Peyer's patch (tissue), 4 donors: ENCODE measurements around the gene ZNF330. TPM values are rescaled to one million over a fixed set of nuclear protein-coding genes. Genes with fewer than 3 reads are reported as not detected.

Source experiments
- DNase-seq, 3 donors: peaks; one replicate each; pipeline ENCODE4 v3.0.0-alpha.2; 2017 to 2019
- H3K27ac ChIP-seq, 4 donors: fragments of 200-600 bp; sonication (generic); one replicate each; pipeline ENCODE4 v1.5.1; 2016 to 2019
- H3K27me3 ChIP-seq, 2 donors: fragments of 200-600 bp; sonication (generic); one replicate each; pipeline ENCODE4 v1.5.1; 2019
- H3K36me3 ChIP-seq, 3 donors: fragments of 200-600 bp; sonication (generic); one replicate each; pipeline ENCODE4 v1.5.1; 2016 to 2019
- H3K4me1 ChIP-seq, 4 donors: fragments of 200-600 bp; sonication (generic); one replicate each; pipeline ENCODE4 v1.5.1; 2016 to 2019
- H3K4me3 ChIP-seq, 4 donors: fragments of 200-600 bp; sonication (generic); 1 replicate in 3 of 4; 2 replicates in 1 of 4; pipeline ENCODE4 v1.5.1; 2016 to 2019; ENCODE audit warnings: mild to moderate bottlenecking in 1 of 4
- H3K9me3 ChIP-seq, 4 donors: fragments of 200-600 bp; sonication (generic); one replicate each; pipeline ENCODE4 v1.5.1; 2016 to 2019; ENCODE audit warnings: mild to moderate bottlenecking in 1 of 4
- POLR2A ChIP-seq, 2 donors: fragments of 450-650 bp; IDR thresholded peaks; one replicate each; pipeline ENCODE4 v1.5.1; 2017; ENCODE audit warnings: antibody characterized with exemption in 2 of 2, mild to moderate bottlenecking in 2 of 2, moderate library complexity in 2 of 2
- total RNA-seq, 4 donors: library from RNA; depleted of rRNA; stranded (reverse); fragments of >200 nt; gene quantifications; one replicate each; pipeline ENCODE4 v1.1.0, GENCODE V29; 2016
- TF ChIP-seq, protein P1 (sequence below), 6 experiments: fragments of 450-650 bp in 4 of 6; fragments of 200-600 bp in 2 of 6; sonication (generic) in 1 of 6; IDR thresholded peaks; one replicate each; pipeline ENCODE4 v1.5.1; 2017 to 2019; ENCODE audit warnings: antibody characterized with exemption in 6 of 6, mild to moderate bottlenecking in 3 of 6, moderate library complexity in 1 of 6

ZNF330 gene
- total RNA-seq, 4 donors from 2014 or later = 10.9 to 56.9 (median 20.5) TPM

DNA sequence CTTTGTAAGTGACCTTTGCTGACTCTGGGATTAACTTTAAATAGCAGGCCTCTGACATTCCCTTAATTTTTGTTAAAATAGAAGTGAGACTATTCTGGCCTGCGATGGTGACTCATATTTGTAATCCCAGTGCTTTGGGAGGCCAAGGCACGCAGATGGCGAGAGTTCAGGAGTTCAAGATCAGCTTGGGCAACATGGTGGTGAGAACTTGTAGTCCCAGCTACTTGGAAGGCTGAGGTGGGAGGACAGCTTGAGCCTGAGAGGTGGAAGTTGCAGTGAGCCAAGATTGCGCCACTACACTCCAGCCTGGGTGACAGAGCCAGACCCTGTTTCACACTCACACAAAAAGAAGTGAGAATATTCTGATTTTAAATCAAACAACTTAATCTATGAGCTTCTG is 27.3 kb downstream of the ZNF330 start:
- no peaks in the 10 kb centered on the region for H3K9me3 ChIP-seq
- no peak overlapping the region for H3K27ac ChIP-seq
- H3K4me3 ChIP-seq = no peak overlapping the region
- no peaks in the 10 kb centered on the region for H3K4me1 ChIP-seq
- no peak for TF ChIP-seq POLR2A (IDR thresholded peaks at IDR 0.05)
- TF ChIP-seq, protein P1, sequence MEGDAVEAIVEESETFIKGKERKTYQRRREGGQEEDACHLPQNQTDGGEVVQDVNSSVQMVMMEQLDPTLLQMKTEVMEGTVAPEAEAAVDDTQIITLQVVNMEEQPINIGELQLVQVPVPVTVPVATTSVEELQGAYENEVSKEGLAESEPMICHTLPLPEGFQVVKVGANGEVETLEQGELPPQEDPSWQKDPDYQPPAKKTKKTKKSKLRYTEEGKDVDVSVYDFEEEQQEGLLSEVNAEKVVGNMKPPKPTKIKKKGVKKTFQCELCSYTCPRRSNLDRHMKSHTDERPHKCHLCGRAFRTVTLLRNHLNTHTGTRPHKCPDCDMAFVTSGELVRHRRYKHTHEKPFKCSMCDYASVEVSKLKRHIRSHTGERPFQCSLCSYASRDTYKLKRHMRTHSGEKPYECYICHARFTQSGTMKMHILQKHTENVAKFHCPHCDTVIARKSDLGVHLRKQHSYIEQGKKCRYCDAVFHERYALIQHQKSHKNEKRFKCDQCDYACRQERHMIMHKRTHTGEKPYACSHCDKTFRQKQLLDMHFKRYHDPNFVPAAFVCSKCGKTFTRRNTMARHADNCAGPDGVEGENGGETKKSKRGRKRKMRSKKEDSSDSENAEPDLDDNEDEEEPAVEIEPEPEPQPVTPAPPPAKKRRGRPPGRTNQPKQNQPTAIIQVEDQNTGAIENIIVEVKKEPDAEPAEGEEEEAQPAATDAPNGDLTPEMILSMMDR (IDR thresholded peaks at IDR 0.05) = no peak
- H3K27me3 ChIP-seq = no peaks in the 10 kb centered on the region
- no peaks in the 10 kb centered on the region for H3K36me3 ChIP-seq
- no peak for DNase-seq

DNA sequence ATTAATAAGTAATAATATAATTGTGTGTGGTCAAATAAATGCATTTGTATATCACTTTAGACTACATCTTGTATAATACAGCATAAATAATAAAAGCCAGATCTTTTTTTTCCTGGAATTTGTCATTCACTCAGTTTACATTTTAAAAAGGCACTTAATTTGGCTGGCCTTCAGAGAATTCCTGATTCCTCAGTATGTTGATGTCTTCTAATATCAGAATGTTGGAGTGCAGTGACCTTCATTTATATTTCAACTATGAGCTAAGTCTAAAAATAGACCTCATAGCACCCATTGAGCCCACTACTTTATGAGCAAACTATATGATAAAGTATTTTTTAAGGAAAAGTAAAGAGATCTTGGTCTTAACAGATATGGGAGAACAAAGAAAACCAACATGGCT is 27.8 kb downstream of the ZNF330 start:
- TF ChIP-seq POLR2A (IDR thresholded peaks at IDR 0.05) = no peak
- TF ChIP-seq, protein P1 (IDR thresholded peaks at IDR 0.05) = no peak
- Histone ChIP-seq H3K4me3 (no peak overlapping the region), H3K27me3 (no peaks in the 10 kb centered on the region), H3K4me1 (no peaks in the 10 kb centered on the region), H3K27ac (no peak overlapping the region), H3K36me3 (no peaks in the 10 kb centered on the region), H3K9me3 (no peaks in the 10 kb centered on the region)
- no peak for DNase-seq

DNA sequence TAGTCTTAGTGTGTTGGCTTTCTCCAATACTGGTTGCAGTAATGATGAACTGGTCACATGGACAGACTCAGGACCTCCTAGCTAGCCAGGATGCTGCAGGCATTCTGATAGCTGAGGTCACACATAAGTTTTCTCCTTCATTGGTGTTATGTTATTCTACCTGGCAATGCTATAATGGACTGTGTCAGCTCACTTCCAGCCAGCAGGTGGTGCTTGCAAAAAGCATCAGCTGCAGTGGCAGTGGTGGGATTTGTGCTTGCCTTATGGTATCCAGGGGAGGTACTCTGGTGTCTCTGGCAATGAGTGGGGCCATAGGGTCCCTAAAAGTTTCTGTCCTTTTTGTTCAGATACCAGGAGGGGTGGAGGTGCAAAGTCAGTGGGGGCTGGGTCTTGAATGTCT is 33.6 kb downstream of the ZNF330 start:
- DNase-seq = no peak
- Histone ChIP-seq H3K4me1 (no peaks in the 10 kb centered on the region), H3K27me3 (no peaks in the 10 kb centered on the region), H3K9me3 (no peaks in the 10 kb centered on the region), H3K4me3 (no peak overlapping the region), H3K36me3 (no peaks in the 10 kb centered on the region), H3K27ac (no peak overlapping the region)
- TF ChIP-seq POLR2A (IDR thresholded peaks at IDR 0.05) = no peak
- TF ChIP-seq, protein P1 (IDR thresholded peaks at IDR 0.05) = no peak

DNA sequence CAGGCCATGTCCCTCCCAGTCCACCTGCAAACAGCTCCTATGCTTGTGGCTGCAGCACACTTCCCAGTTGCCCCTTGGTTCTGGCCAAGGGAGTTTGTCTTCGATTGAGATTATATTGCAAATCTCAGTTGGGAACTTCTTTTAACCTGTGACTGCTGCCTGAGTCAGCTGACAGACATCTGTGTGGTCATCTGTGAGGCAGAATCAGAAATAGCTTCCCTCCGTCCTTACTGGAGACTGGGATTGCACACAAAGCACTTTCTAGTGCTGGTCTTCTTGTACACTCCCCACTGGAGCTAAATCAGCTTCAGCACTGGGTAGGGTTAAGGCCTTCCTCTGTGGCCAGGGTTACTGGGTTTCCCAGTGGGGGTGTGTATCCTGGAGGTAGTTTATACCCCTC is 34.3 kb downstream of the ZNF330 start:
- Histone ChIP-seq H3K9me3 (no peaks in the 10 kb centered on the region), H3K4me1 (no peaks in the 10 kb centered on the region), H3K27ac (no peak overlapping the region), H3K36me3 (no peaks in the 10 kb centered on the region), H3K4me3 (no peak overlapping the region), H3K27me3 (no peaks in the 10 kb centered on the region)
- TF ChIP-seq, protein P1 (IDR thresholded peaks at IDR 0.05) = no peak
- no peak for TF ChIP-seq POLR2A (IDR thresholded peaks at IDR 0.05)
- no peak for DNase-seq

DNA sequence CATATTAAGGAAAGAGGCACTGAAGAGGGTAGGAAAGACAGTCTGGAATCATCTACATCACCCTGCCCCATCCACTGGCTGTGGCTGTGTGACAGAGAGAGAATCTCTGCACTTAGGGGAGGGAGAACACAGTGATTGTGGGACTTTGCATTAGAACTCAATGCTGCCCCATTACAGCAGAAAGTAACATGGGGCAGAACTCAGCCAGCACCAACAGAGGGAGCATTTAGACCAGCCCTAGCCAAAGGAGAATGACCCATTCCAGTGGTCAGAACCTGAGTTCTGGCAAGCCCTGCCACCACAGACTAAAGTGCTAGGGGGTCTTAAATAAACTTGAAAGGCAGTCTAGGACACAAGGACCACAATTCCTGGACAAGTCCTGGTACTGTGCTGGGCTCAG is 37.9 kb downstream of the ZNF330 start:
- no peak for TF ChIP-seq POLR2A (IDR thresholded peaks at IDR 0.05)
- TF ChIP-seq, protein P1 (IDR thresholded peaks at IDR 0.05) = no peak
- H3K27ac ChIP-seq = no peak overlapping the region
- DNase-seq = no peak

DNA sequence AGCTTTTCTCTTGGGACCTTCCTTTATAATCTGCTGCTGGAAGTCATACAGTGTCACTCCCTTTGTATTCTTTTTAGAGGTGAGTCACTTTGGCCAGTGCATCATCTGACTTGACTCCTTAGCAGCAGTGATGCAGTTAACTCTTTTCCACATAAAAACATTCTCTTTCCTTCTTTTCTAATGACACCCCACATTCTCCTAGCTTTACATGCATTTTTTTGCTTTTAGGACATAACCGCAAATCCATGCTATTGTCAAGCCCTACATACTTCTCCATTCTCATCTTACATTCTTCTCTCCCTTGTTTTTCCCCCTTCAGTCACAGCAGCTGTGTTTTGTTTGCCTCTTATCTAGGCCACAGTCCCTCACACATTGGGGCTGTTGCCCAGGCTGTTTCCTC is 55.1 kb downstream of the ZNF330 start:
- TF ChIP-seq, protein P1 (IDR thresholded peaks at IDR 0.05) = no peak
- H3K4me3 ChIP-seq = no peak overlapping the region

More for the DNA sequence above, 37.9 kb downstream of the ZNF330 start:
- Histone ChIP-seq H3K9me3 (no peaks in the 10 kb centered on the region), H3K36me3 (no peaks in the 10 kb centered on the region), H3K27me3 (no peaks in the 10 kb centered on the region), H3K4me3 (no peak overlapping the region), H3K4me1 (no peaks in the 10 kb centered on the region)

More for the DNA sequence above, 55.1 kb downstream of the ZNF330 start:
- Histone ChIP-seq H3K36me3 (no peaks in the 10 kb centered on the region), H3K4me1 (no peaks in the 10 kb centered on the region), H3K9me3 (no peaks in the 10 kb centered on the region), H3K27me3 (no peaks in the 10 kb centered on the region), H3K27ac (no peak overlapping the region)
- no peak for DNase-seq
